ENCODE measurements around the gene LRP11.
"Not testable (repeated sequence)": the region's sequence is repeated elsewhere in the genome, so short reads cannot be mapped to it uniquely, and the experiment has no call there.

LRP11 gene

GRCh38 chr6:149867876-149868640, 3.9 kb upstream of the LRP11 start:
- no peak for DNase-seq

GRCh38 chr6:149864578-149865535, 698 bp upstream of the LRP11 start:
- DNase-seq = peak; percentile 38

GRCh38 chr6:149862922-149863697, 1.0 kb downstream of the LRP11 start:
- DNase-seq = no peak

GRCh38 chr6:149862424-149862738, 1.8 kb downstream of the LRP11 start:
- not testable (repeated sequence) for DNase-seq

GRCh38 chr6:149861603-149862423, 2.3 kb downstream of the LRP11 start:
- no peak for DNase-seq

GRCh38 chr6:149860834-149861602, 3.1 kb downstream of the LRP11 start:
- no peak for DNase-seq

GRCh38 chr6:149860513-149860833, 3.7 kb downstream of the LRP11 start:
- no peak for DNase-seq

- DNase-seq = no peak
These were observed 4.2 kb downstream of the LRP11 start for GRCh38 chr6:149859938-149860337.

- peak; percentile 35 for DNase-seq
These were observed 4.8 kb downstream of the LRP11 start for GRCh38 chr6:149859368-149859767.

- DNase-seq = no peak
These were observed 6.6 kb downstream of the LRP11 start for GRCh38 chr6:149857541-149857940.

- DNase-seq = no peak
These were observed 7.7 kb downstream of the LRP11 start for GRCh38 chr6:149856256-149856994.

GRCh38 chr6:149855741-149856140, 8.4 kb downstream of the LRP11 start:
- DNase-seq = no peak

- no peak for DNase-seq
These were observed 9.0 kb downstream of the LRP11 start for GRCh38 chr6:149855040-149855654.

- no peak for DNase-seq
These were observed 9.6 kb downstream of the LRP11 start for GRCh38 chr6:149854532-149854931.

GRCh38 chr6:149854017-149854416, 10.1 kb downstream of the LRP11 start:
- DNase-seq = not testable (repeated sequence)

GRCh38 chr6:149852881-149853280, 11.3 kb downstream of the LRP11 start:
- DNase-seq = no peak

- peak; percentile 93 for DNase-seq
These were observed 12.0 kb downstream of the LRP11 start for GRCh38 chr6:149852180-149852579.

- DNase-seq = no peak
These were observed 12.6 kb downstream of the LRP11 start for GRCh38 chr6:149851461-149852110.

- DNase-seq = not testable (repeated sequence)
These were observed 15.8 kb downstream of the LRP11 start for GRCh38 chr6:149848343-149848742.

- no peak for DNase-seq
These were observed 16.3 kb downstream of the LRP11 start for GRCh38 chr6:149847939-149848267.

Data from DMS153 (cell line).